Skeletal muscle satellite cell (primary cell): ENCODE measurements around the gene B4GALT5.

Experiments used
- H3K27me3 ChIP-seq: 2 replicates; pipeline ENCODE4 v1.7.0; 2013; ENCODE audit warnings: low read length; ENCODE audit not compliant: control insufficient read depth, insufficient read depth
- H3K36me3 ChIP-seq: 2 replicates; pipeline ENCODE4 v1.7.0; 2013; ENCODE audit warnings: mild to moderate bottlenecking, control low read depth, low read length; ENCODE audit not compliant: insufficient read depth
- H3K4me1 ChIP-seq: 2 replicates; pipeline ENCODE4 v1.7.0; 2013; ENCODE audit warnings: low read length; ENCODE audit not compliant: control insufficient read depth, insufficient read depth
- H3K4me2 ChIP-seq: 2 replicates; pipeline ENCODE4 v1.7.0; 2013; ENCODE audit warnings: mild to moderate bottlenecking, low read length
- H3K4me3 ChIP-seq: 2 replicates; pipeline ENCODE4 v1.7.0; 2013; ENCODE audit warnings: low read length
- H3K9ac ChIP-seq: 2 replicates; pipeline ENCODE4 v1.7.0; 2013; ENCODE audit warnings: mild to moderate bottlenecking, low read depth, low read length, moderate library complexity
- H3K9me3 ChIP-seq: replicated peaks from 2 replicates; pipeline ENCODE4 v1.7.0; 2013; ENCODE audit warnings: mild to moderate bottlenecking, control low read depth, low read length

Gene B4GALT5

DNA sequence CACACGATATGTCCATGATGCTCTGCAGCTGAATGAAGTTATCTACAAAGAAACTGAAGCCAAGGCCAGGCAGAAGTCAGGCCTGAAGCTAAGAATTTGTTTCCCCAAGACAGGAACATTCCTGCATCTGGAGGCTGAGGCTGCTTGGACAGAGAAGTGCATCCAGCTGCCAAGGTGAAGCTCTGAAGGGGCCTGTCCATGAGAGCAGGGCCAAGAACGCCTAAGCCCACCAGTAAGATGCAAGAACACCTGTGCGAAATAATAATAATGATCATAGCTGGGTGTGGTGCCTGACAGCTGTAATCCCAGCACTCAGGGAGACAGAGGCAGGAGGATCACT is 37.7 kb upstream of the B4GALT5 start:
- Histone ChIP-seq H3K4me2 (no peak overlapping the region), H3K4me3 (no peak overlapping the region)

DNA sequence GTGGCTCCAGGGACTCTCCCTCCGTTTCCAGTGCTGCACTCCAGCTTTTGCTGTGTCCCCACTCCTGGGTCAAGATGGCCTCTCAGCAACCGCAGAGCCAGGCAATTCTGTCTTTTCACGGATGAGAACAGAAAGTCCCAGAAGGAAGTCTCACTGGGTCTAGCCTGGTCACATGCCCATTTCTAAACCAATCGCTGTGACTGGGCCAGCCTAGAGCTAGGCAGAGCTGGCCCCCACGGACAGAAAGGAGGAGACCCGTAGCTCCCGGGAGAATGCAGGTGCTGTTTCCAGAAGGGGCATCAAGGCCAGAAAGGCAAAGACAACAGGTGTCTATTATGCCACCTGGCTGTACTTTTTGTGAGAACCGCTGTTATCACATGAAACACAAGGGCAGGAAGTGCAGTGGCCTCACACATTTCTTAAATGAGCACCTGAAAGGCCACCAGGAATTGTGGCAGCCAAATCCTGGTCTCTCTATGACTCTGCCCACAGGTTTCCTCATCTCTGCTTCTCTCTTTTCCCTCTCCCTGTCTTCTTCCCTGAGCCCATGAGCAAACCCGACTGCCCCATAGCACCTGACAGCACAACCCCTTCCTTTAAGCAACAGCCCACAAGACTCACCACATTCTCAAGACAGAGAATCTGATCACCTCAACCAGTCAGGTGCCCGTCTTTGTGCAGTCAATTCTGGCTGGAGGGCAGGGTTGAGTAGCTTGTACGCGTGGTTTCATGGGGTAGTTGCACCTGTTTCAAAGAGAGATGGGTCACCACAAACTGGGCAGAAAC is 37.1 kb upstream of the B4GALT5 start:
- no peaks in the 10 kb centered on the region for H3K9me3 ChIP-seq
- no peaks in the 10 kb centered on the region for H3K4me1 ChIP-seq
- no peak overlapping the region for H3K4me3 ChIP-seq
- H3K4me2 ChIP-seq: no peak overlapping the region
- no peak overlapping the region for H3K9ac ChIP-seq
- no peaks in the 10 kb centered on the region for H3K36me3 ChIP-seq
- H3K27me3 ChIP-seq: peaks cover 21% of the 10 kb centered on the region

More for the DNA sequence above, 37.7 kb upstream of the B4GALT5 start:
- Histone ChIP-seq H3K4me1 (no peaks in the 10 kb centered on the region), H3K9me3 (no peaks in the 10 kb centered on the region), H3K9ac (no peak overlapping the region), H3K27me3 (peaks cover 23% of the 10 kb centered on the region), H3K36me3 (no peaks in the 10 kb centered on the region)

DNA sequence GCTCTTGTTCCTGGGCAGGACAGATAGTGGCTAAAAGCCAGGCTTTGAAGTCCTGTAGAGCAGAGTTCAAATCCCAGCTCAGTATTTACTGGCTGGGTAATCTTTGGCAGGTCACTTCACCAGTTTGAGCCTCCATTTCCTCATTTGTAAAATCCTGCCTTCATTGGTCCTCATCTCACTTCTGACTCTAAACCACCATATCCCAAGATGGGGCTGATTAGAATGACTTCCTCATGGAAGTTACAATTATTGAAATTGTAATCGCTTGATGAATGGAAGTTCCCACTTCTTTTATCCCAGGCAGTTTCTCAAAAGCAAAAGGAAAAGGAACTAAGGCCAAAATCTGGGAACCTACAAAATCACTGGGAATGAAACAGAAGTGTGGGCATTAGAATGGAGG is 35.9 kb upstream of the B4GALT5 start:
- peaks cover 21% of the 10 kb centered on the region for H3K27me3 ChIP-seq
- no peaks in the 10 kb centered on the region for H3K9me3 ChIP-seq
- no peak overlapping the region for H3K4me2 ChIP-seq
- no peaks in the 10 kb centered on the region for H3K36me3 ChIP-seq
- no peak overlapping the region for H3K9ac ChIP-seq
- H3K4me3 ChIP-seq: no peak overlapping the region
- no peaks in the 10 kb centered on the region for H3K4me1 ChIP-seq

DNA sequence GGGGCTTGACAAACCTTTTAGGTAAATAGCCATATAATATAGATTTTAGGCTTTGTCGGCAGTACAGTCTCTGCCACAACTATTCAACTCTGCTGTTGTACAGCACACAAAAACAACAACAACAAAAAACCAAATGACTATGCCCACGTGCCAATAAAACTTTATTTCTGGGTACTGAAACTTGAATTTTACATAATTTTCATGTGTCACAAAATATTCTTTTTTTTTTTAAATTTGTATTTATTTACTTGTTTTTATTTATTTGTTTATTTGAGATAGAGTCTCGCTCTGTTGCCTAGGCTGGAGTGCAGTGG is 34.8 kb upstream of the B4GALT5 start:
- no peak overlapping the region for H3K9ac ChIP-seq
- no peak overlapping the region for H3K4me2 ChIP-seq
- no peaks in the 10 kb centered on the region for H3K36me3 ChIP-seq
- H3K4me1 ChIP-seq: no peaks in the 10 kb centered on the region
- H3K4me3 ChIP-seq: no peak overlapping the region
- no peaks in the 10 kb centered on the region for H3K9me3 ChIP-seq
- H3K27me3 ChIP-seq: peaks cover 23% of the 10 kb centered on the region

DNA sequence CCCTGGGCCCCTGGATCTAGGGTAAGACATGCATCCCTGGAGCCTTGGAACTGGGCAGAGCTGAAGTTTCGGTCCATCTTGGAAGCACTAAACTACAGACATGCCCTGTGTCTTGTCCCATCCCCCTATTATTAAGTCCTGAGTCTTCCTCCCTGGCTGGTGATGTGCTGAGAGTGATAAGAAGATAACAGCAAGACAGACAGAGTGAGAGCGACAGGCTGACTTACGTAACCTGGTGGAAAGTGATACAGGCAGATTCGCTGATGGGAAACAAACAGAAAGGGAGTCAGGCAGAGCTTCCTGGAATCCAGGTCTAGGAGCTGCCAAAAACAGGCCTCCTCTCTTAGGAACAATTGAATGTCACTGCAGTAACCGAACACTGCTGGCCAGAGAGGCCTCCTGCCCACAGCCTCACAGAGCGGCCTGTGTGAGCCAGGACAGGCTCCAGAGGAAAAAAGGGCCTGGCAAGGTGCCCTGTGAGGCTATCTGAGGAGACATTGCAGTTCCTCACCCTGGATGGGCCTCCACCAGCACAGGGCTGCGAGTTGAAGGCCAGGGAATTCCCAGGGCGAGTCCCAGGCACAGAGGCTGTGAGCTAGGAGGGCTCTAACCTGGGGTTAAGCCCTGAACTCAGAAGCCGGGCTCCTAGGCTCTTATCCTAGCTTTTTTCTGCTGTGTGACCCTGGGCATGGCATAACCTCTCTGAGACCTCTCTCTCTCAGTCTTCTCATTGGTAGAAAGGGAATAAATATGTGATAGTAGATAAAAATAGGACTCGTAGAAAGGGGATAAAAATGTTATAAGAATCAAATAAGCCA is 34.2 kb upstream of the B4GALT5 start:
- Histone ChIP-seq H3K36me3 (no peaks in the 10 kb centered on the region), H3K9me3 (no peaks in the 10 kb centered on the region), H3K4me1 (no peaks in the 10 kb centered on the region), H3K9ac (no peak overlapping the region), H3K4me2 (no peak overlapping the region), H3K27me3 (peaks cover 27% of the 10 kb centered on the region), H3K4me3 (no peak overlapping the region)

DNA sequence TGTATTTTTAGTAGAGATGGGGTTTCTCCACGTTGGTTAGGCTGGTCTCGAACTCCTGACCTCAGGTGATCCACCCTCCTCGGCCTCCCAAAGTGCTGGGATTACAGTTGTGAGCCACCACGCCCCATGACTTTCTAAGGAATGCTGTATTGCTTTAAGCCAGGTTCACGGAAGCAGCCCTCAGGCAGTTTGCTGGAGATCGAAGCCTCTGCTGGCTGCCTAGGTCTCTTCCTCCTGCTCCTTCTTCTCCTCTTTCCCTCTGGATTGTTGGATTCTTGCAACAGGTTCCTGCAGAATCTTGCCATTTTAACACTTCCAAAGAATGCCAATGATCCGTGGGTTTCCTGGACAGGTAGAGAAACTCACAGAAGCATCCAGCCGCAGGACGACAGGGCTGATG is 29.3 kb upstream of the B4GALT5 start:
- Histone ChIP-seq H3K4me3 (no peak overlapping the region), H3K4me2 (no peak overlapping the region), H3K36me3 (no peaks in the 10 kb centered on the region), H3K27me3 (peaks cover 16% of the 10 kb centered on the region), H3K9me3 (no peaks in the 10 kb centered on the region), H3K9ac (no peak overlapping the region), H3K4me1 (no peaks in the 10 kb centered on the region)

DNA sequence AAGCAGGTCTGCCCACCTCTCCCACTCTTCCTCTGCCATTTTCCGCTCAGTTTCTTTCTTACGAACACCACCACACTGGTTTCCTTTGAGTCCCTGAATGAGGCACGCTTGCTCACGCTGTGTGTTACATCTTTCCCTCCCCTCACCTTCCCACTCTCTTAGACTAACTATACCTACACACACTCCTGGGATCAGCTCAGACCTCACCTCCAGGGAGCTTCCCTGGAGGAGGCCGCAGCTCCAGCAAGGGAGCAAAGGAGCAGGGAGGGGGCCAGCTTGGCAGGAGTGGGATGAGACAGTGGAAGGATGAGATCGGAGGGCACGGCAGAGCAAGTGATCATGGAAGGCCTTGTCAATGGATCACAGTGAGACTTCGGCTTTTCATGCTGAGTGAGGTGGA is 28.3 kb upstream of the B4GALT5 start:
- H3K9ac ChIP-seq: no peak overlapping the region
- H3K4me3 ChIP-seq: no peak overlapping the region
- H3K27me3 ChIP-seq: peaks cover 20% of the 10 kb centered on the region
- H3K9me3 ChIP-seq: no peaks in the 10 kb centered on the region
- no peaks in the 10 kb centered on the region for H3K36me3 ChIP-seq
- no peak overlapping the region for H3K4me2 ChIP-seq
- no peaks in the 10 kb centered on the region for H3K4me1 ChIP-seq

DNA sequence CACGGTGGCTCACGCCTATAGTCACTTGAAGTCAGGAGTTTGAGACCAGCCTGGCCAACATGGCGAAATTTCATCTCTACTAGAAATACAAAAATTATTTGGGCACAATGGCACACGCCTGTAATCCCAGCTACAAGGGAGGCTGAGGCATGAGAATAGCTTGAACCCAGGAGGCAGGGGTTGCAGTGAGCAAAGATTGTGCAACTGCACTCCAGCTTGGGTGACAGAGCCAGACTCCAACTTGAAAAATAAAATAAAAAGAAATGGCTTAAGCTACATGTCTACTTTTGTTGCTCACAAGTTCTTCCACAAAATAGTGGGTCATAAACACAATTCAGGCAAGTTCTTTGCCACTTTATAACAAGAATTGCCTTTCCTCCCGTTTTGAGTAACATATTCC is 27.1 kb upstream of the B4GALT5 start:
- no peaks in the 10 kb centered on the region for H3K4me1 ChIP-seq
- no peak overlapping the region for H3K4me2 ChIP-seq
- peaks cover 20% of the 10 kb centered on the region for H3K27me3 ChIP-seq

DNA sequence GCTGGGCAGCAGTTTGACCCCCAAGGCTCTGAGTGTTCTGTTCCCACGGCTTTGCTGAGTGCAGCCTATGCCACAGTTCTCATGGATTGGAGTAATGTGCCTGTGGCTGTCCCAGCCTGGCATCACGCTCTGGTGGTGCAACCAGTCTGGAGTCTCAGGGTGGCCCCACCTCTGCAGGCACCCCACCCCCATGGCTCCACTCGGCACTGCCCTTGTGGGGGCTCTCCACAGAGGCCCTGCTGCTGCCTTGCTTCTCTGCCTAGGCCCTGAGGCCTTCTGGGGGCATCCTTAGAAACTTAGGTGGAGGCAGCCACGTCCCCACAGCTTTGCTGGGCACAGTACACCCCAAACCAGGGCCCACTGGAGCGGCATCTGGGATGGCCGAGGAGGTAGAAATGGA is 25.4 kb upstream of the B4GALT5 start:
- no peaks in the 10 kb centered on the region for H3K9me3 ChIP-seq
- peaks cover 17% of the 10 kb centered on the region for H3K27me3 ChIP-seq
- no peaks in the 10 kb centered on the region for H3K4me1 ChIP-seq
- H3K4me2 ChIP-seq: no peak overlapping the region
- no peak overlapping the region for H3K9ac ChIP-seq
- no peaks in the 10 kb centered on the region for H3K36me3 ChIP-seq
- H3K4me3 ChIP-seq: no peak overlapping the region

More for the DNA sequence above, 27.1 kb upstream of the B4GALT5 start:
- no peak overlapping the region for H3K9ac ChIP-seq
- H3K9me3 ChIP-seq: no peaks in the 10 kb centered on the region
- H3K36me3 ChIP-seq: no peaks in the 10 kb centered on the region
- no peak overlapping the region for H3K4me3 ChIP-seq

DNA sequence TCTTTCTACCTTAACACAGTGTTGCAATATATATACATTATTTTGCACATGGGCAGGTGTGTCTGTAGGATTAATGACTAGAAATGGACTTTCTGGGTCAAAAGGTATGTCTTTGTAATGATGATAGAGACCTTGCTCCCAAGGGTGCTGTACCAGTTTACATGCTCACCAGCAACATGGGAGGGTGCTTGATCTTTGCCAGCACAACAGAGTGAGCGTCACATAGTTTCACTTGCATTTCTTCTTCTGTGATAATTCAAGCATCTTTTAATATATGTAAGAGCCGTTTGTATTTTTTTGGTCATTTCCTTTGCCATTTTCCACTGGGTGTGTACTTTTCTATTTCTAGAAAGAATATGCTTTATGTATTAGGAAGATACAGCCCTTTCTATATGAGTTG is 23.6 kb upstream of the B4GALT5 start:
- Histone ChIP-seq H3K36me3 (no peaks in the 10 kb centered on the region), H3K9me3 (no peaks in the 10 kb centered on the region), H3K4me1 (no peaks in the 10 kb centered on the region), H3K9ac (no peak overlapping the region), H3K27me3 (peaks cover 10% of the 10 kb centered on the region), H3K4me2 (no peak overlapping the region), H3K4me3 (no peak overlapping the region)

DNA sequence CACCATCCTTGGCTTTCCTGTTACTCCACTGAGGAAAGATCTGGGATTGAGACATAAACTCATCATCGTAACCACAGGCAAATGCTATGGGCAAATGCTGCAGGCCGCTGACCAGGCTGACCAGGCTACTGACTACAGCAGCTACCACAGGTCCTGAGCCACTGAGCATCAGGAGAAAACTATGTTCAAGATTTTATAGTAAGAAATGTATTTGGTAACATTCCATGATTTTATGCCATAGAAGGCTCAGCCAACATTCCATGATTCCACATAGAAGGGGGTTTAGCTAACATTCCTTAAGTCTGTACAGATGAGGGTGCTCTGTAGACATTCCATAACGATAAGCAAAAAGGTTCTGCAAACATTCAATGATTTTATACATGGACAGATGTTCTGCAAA is 16.1 kb upstream of the B4GALT5 start:
- Histone ChIP-seq H3K4me3 (no peak overlapping the region), H3K9ac (no peak overlapping the region), H3K36me3 (no peaks in the 10 kb centered on the region), H3K27me3 (no peaks in the 10 kb centered on the region), H3K4me2 (no peak overlapping the region), H3K9me3 (no peaks in the 10 kb centered on the region), H3K4me1 (peaks cover 2% of the 10 kb centered on the region)
